HG02938 (cell line): ENCODE measurements around the gene SKA3.
"Not testable (repeated sequence)": the region's sequence is repeated elsewhere in the genome, so short reads cannot be mapped to it uniquely, and the experiment has no call there.

Source experiments
- ATAC-seq: cut with Tn5 transposase; IDR thresholded peaks from one replicate; pipeline ENCODE4 v1.9.1; 2021; ENCODE audit warnings: mild to moderate bottlenecking, moderate library complexity; ENCODE audit not compliant: unreplicated experiment

Gene SKA3

DNA sequence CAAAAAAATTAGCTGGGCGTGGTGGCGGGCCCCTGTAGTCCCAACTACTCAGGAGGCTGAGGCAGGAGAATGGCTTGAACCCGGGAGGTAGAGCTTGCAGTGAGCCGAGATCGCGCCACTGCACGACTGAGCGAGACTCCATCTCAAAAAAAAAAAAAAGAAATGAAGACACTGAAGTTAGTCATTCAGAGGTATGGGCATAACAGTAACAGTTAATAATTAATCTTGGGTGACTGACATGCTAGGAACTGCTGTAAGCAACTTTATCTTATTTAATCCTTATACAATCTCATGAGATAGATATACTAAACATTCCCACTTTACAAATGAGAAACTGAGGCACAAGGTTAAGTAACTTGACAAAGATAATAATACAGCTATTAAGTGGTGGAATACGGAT is 4.9 kb downstream of the SKA3 start:
- ATAC-seq: no peak

DNA sequence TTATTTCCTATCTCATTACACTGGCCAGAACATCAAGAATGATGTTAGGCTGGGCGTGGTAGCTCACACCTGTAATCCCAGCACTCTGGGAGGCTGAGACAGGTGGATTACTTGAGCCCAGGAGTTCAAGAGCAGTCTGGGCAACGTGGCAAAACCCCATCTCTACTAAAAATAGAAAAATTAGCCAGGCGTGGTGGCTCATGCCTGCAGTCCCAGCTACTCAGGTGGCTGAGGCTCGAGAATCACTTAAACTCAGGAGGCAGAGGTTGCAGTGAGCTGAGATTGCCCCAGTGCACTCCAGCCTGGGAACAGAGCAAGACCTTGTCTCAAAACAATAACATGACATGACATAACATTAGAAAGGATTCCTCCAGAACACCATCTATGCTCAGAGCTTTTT is 10.7 kb downstream of the SKA3 start:
- ATAC-seq: not testable (repeated sequence)

DNA sequence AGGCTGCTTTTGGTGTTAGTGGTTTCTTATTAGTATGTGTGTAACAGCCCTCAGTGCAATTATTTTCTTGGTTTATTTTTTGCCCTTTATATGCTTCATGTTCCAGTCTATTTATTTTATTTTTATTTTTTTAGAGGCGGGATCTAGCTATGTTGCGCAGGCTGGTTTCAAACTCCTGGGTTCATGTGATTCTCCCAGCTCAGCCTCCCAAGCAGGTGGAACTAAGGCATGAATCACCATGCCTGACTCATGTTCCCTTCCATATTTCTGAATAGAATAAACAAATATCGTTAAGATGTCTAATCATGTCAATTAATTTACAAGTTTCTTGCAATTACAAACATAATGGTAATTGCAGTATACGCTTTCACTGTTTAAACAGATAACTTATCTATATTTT is 11.7 kb downstream of the SKA3 start:
- no peak for ATAC-seq

DNA sequence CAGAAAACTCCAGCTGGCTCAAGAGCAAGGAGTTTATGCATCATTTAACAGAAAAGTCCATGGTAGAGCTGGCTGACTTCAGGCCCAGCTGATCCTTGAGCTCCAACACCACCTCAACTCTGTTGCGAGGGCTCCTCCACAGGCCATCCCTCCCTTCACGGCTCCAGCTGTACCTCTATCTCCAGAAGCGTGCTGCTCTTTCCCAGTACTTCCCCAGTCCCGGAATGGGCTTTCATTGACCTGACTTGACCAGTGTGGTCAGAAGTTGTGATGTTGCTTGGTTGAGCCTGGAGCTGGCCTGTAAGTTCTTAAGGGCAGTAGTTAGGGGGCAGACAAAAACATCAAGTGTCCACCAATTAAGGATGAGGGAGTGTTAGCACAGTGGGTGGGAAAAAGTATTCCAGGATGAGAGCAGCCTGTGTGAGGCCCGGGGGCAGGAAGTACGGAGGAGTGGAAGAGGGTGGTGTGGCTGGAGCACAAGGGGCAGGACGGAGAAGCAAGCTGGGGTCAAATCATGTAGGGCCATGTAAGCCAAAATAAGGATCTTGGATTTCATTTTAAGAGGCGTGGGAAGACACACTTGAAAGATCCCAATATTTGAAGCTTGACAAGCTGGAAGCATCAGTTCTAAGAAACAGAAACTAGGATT is 24.0 kb downstream of the SKA3 start:
- ATAC-seq: no peak

DNA sequence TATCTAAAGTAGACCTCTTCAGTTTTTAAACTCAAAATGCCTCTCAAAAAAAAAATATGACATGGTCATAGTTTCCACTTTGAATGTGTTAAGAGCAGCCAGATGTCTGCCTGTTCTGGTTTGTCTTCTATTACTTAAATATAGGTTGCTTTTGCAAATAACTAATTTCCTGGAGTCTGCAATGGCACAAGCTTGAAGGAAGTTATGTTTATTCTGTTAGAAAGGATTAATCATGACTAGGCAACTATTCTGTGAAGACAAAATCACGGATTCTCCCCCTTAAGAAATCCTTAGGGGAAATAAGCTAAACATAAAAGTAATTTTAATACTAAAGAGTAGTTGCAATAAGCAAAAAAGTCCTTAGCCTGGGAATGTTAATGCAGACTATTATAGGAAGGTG is 26.3 kb downstream of the SKA3 start:
- ATAC-seq: peak; percentile 9

DNA sequence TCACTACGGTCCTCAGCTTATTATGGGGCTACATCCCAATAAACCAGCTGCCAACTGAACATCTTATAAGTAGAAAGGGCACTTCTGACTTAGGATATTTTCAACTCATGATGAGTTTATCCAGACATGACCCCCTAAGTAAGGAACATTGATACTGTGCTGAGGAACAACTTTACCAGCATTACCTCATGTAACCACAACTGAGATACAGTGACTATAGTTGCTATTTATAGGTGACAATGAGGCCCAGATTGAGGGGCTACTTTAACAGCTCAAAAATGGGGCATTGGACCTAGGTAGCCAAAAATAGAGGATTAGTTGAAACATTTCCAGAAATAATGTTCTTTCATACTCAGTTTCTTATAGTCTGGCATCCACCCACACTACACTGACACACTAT is 26.8 kb downstream of the SKA3 start:
- ATAC-seq: peak; percentile 52

DNA sequence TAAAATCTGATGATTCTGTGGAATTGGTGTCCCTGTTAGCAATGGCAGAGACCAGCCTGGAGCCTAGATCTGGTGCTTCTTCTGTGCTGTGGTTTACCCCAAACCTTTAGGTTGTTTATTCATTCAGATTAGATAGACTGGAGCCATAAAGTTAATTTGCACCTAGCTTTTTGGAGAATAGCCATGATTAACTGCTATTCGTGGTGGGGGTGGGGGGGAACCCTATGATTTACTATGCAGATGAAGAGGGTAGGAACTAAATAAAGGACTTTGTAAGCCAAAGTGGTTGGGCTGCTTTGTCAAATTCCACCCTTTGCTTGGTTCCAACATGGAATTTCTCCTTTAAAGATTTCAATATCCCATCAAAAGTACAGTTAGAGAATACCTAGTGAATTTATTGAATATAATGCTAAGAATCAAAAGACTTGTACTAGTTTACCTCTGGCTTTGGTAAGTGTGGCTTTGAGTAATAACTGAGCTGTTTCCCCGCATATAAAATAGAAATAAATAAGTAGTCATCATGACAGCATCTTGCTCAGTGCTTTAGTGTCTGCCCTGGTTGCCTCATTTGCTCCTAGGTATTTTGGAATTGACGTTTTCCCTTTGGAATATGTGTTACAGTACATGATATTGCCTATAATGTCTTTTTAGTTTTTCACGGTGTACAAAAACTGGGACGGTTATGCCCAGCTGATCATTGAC is 27.6 kb downstream of the SKA3 start:
- no peak for ATAC-seq

DNA sequence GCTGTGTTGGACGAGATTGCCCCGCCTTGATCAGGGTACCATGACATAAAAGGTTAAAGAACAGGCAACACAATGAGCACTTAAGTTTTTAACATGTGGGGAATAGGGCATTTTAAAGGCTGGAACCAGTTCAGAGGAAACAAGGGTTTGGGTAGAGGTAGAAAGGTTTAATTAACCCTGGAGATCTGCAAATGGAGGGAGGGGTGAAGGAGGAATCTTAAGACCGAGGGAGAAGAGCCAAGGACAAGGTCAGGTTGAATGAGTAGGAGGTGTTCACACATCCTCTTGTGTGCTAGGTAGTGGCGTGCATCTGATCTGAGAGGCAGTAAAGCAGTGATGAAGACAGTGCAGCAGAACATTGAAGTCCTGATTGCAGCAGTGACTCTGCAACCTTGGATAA is 28.5 kb downstream of the SKA3 start:
- no peak for ATAC-seq

DNA sequence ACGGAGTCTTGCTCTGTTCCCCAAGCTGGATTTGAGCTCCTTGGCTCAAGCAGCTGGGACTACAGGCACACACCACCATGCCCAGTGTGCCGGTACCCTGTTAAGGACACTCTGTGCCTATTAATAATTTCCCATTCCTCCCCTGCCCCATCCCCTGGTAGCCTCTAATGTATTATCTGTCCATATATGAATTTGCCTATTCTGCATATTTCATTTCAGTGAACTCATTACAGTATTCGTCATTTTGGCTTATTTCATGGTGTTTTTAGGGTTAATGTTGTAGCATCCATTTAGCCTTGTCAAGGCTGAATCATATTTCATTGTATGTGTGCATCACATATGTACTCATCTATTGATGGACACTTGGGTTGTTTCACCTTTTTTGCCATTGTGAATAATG is 33.6 kb downstream of the SKA3 start:
- ATAC-seq: no peak

DNA sequence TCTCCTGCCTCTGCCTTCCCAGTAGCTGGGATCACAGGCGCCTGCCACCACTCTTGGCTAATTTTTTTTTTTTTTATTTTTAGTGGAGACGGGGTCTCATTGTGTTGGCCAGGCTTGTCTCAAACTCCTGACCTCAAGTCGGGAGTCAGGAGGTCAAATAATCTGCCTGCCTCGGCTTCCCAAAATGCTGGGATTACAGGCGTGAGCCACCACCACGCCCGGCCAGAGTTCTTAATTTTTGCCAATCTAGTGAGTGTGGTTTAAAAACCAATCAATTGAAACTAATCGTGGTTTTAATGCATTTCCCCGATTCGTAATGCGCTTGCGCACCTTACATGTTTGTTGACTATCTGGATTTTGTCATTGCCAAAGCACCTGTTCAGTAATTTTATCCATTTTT is 37.0 kb downstream of the SKA3 start:
- ATAC-seq: no peak

DNA sequence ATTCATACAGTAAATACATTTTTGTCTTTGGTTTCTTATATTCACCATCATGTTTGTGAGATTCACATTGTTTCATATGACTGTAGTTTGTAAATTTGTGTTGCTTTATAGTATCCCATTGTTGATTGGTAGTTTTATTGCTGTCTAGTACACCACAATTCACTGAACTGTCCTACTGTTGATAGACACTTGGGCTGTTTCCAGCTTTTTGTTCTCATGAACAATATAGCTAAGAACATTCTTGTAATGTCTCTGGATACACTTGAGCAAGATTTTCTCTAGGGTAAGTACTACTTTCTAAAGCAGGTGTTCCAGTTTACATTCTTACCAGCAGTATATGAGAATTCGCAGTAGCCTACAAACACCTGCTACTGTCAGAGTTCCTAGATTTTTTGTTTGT is 37.8 kb downstream of the SKA3 start:
- ATAC-seq: no peak

DNA sequence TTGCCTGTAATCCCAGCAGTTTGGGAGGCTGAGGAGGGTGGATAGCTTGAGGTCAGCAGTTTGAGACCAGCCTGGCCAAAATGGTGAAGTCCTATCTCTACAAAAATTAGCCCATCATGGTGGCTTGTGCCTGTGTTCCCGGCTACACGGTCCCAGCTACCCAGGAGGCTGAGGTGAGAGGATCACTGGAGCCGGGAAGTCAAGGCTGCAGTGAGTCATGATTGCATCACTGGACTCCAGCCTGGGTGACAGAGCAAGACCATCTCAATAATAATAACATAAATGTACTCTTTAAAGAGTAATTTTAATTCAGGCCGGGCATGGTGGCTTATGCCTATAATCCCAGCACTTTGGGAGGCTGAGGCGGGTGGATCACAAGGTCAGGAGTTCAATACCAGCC is 38.7 kb downstream of the SKA3 start:
- no peak for ATAC-seq

DNA sequence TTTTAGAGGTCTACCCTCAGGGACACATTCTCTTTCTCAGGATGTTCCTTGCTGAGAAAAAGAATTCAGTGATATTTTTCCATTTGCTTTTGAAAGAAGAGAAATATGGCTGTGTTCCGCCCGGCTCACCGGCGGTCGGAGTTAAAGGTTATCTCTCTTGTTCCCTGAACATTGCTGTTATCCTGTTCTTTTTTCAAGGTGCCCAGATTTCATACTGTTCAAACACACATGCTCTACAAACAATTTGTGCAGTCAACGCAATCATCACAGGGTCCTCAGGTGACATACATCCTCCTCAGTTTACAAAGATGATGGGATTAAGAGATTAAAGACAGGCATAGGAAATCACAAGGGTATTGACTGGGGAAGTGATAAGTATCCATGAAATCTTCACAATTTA is 40.5 kb downstream of the SKA3 start:
- not testable (repeated sequence) for ATAC-seq

DNA sequence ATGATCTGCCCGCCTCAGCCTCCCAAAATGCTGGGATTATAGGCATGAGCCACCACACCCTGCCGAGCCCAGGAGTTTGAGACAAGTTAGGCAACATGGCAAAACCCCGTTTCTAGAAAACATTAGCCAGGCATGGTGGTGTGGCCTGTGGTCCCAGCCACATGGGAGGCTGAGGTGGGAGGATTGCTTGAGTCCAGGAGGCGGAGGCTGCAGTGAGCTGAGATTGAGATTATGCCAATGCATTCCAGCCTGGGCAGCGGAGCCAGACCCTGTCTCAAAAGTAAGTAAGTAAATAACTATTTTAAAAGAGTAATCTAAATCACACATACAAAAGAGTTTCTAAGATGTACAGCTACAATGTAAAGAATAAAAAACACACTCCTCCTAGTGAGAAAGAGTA is 41.9 kb downstream of the SKA3 start:
- ATAC-seq: no peak

DNA sequence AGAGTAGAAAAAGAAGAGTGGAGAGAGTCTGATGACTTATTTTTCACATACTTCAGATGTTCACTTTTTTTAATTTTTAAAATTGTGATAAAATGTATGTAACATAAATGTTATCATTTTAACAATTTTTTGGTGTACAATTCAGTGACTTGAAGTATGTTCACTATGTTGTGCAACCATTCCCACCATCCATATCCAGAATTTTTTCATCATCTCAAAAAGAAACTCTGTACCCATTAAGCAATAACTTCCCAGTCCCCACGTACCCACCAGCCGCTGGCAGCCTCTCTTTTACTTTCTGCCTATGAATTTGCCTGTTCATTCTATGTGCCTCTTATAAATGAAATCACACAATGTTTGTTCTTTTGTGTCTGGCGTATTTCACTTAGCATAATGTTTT is 43.3 kb downstream of the SKA3 start:
- ATAC-seq: no peak

DNA sequence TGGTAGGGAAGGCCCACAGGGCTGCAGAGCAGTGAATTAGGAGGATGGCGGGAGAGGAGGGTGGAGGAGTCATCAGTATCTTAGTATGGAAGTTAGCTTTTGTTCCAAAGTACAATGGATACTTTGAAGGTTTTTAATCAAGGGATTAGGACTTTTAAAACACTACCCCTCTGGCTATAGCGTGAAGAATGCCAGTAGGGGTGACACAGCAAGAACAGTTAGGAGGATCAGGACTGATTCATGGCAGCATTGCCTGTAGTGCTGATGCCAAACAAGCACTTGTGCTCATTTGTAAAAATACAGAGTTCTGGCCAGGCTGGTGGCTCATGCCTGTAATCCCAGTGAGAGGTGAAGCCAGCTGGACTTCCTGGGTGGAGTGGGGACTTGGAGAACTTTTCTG is 46.2 kb downstream of the SKA3 start:
- no peak for ATAC-seq

DNA sequence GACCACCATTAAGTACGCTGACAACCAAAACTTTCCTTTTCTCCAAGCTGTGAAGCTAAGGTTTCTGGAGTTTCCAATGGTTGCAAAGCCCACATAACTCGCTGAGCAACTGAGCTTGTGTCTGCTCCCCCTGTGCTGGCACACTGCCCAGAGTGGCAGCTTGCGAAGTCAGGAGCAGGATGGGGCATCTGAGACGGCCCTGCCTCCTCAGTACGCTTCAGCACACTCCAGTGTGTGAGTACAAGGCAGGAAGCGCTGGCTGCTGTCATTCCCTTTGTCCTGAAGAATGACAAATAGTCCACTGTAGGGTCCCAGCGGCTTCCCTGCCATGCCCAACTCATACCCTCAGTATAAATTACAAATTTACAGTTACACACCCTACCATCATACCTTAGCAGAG is 51.5 kb downstream of the SKA3 start:
- no peak for ATAC-seq

DNA sequence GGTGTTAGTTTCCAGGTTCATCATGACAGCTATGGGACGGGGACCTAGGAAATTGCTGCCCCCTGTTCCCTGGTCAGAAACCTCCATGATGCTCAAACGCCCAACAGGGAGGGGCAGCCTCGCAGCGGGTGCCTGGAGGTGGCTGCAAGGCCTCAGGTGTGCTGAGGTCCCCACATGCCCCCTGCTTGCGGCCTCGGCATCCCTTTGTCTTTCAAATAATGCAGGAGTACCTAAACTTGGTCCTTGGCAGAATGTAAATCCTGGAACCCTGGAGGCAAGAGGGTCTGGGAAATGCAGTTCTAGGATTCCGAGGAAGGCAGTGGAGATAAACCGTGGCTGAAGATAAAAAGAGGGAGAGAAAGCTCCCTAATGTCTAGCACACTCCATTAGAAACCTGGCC is 52.4 kb downstream of the SKA3 start:
- no peak for ATAC-seq

DNA sequence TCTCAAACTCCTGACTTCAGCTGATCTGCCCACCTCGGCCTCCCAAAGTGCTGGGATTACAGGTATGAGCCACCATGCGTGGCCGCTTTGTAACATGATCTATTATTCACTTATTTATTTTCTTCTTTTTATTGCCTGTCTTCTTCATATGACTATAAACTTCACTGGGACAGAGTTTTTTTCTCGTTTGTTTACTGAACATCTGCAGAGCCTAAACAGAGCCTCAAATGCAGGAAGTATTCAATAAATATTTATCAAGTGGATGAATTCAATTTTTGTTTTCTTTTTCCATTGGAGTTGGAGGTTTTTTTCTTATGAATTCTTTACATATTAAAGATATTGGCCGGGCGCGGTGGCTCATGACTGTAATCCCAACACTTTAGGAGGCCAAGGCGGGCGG is 54.7 kb downstream of the SKA3 start:
- ATAC-seq: no peak

DNA sequence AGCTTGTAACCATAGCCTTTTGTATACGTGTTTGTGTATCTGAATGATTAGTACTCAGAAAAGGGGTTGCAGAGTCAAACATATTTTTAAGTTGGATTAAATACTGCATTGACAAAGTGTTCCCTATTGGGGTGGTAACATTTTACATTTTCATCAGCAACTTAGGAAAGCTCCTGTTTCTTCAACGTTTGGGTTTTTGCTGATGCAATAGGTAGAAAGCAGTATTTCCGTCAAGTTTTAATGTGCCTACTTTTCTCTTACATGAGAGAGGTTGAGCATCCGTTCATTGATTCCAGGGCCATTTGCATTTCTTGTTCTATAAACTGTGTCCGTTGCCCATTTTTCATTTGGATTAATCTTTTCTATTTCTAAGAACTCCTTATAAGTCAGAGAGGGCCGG is 56.2 kb downstream of the SKA3 start:
- no peak for ATAC-seq

DNA sequence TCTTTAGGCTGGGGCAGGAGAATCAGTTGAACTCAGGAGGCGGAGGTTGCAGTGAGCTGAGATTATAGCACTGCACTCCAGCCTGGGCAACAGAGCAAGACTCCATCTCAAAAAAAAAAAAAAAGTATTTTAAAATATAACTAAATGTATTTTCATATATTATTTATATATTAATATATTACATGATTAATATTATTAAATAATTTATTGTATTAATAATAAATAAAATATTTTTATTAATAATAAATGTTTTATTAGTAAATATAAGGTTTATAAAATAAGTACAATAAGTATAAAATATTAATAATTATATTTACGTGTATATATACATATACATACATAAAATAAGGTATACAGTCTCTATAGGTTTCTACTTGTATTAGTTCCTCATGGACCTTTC is 56.8 kb downstream of the SKA3 start:
- ATAC-seq: no peak

DNA sequence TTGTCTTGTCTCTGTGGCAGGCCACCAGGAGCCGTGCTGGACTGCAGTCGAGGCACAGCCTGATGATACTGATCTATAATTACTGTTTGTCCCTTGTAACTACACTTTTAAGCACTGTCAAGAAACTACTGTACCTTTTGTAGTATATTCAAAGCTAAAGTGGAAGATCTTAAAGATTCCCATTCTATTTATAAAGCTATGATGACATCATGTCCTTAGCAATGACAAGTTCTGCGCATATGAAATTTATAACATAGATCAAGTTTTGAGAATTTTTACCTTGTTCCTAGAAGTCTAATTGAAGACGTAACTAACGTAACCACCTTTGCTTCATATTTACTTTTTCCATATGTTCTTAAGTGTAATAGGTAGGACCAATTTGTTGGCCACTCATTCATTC is 58.2 kb downstream of the SKA3 start:
- no peak for ATAC-seq
